GM19351 (cell line): ENCODE measurements around the gene COQ10B.
A peak's percentile ranks its signal among the peaks of the same experiment; 100 is the strongest.

ENCODE experiments used
- ATAC-seq: cut with Tn5 transposase; IDR thresholded peaks from one replicate; pipeline ENCODE4 v1.9.1; 2021; ENCODE audit warnings: mild to moderate bottlenecking, moderate library complexity; ENCODE audit not compliant: unreplicated experiment

COQ10B gene

GRCh38 chr2:197499594-197500502, 46.5 kb downstream of the COQ10B start, which contains the start of the genes HSPD1 and HSPE1:
TSS of gene HSPD1 (minus strand) at chr2:197499840. CDS start at chr2:197498848, 992 bp downstream.
TSS of gene HSPE1 (plus strand) at chr2:197500379. CDS start at chr2:197500437, 58 bp downstream.
- peak; percentile 75 for ATAC-seq

GRCh38 chr2:197500503-197501131, 47.3 kb downstream of the COQ10B start:
- peak; percentile 6 for ATAC-seq

DNA sequence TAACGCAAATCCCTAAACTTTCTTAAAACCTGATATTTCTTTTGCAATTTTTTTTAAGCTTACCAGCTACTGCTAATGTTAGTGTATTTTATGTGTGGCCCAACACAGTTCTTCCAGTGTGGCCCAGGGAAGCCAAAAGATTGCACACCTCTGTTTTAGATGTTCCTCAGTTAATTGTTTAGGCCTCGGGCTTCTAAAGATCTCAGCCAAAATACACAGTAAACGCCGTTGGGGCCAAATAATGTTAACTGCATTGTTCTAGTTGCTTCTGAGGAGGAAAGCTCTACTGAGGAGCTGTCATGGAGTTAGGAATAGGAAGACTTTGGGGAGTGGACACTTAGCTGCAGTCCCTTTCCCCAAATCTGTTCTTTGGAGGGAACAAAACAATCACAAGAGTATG, 48.8 kb downstream of the COQ10B start:
- ATAC-seq = no peak

DNA sequence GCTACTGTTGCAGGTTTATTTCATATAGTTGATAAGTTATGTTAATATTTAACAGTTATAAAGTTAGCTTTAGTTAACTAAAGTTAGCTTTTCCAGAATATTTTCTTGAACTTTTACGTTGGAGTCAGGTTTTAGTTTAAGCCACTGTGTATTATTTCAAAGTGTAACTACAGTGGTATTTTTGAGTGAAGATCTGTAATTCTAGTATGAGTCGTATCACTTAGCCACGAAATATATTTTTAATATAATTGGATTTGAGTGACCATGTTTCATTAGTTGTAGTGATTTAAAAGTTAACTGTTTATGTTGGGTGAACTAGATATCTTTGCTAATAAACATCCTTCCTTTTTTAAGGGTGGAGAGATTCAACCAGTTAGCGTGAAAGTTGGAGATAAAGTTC, 49.3 kb downstream of the COQ10B start:
- no peak for ATAC-seq

GRCh38 chr2:197504000-197504399, 50.6 kb downstream of the COQ10B start:
- ATAC-seq = no peak

DNA sequence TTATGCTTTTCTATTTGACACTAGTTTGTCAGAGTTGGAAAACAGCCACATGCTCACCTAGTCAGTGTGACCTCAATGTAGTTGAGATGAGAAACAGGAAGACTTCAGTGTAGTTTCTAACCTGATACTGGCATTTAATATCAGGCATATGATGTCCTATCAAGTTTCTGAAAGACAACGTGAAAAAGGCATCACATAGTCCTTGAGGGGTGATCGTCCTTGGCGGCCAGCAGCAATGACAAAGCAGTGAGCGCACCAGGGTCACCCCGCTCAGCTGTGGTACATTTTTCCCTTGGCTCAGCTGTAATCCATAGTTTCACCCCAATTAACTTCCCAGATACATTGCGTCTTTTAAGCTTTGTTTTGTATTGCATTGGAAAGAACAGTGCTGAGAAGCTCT, 51.2 kb downstream of the COQ10B start:
- no peak for ATAC-seq

- no peak for ATAC-seq
Measured at GRCh38 chr2:197506658-197507057, 53.3 kb downstream of the COQ10B start.

DNA sequence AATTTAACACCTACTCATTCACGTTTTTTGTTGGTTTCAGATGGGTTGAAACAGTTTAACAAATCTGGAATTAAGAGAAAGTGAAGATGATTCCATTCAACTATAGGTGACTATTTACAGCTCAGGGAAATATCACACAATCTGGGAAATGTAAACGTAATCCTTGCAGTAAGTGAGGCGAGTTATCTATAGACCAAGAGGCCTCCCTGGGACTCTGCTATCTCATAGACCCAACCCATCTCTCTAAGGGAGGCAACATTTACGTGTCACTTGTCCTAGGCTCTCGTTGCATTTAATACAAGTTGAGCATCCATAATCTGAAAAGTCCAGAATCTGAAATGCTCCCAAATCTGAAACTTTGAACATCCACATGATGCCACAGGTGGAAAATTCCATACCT, 60.6 kb downstream of the COQ10B start:
- no peak for ATAC-seq

- no peak for ATAC-seq
Measured at GRCh38 chr2:197514754-197515153, 61.4 kb downstream of the COQ10B start.

- peak; percentile 10 for ATAC-seq
Measured at GRCh38 chr2:197515315-197515738, 62.0 kb downstream of the COQ10B start.

- peak; percentile 90 for ATAC-seq
Measured at GRCh38 chr2:197515739-197516392, 62.5 kb downstream of the COQ10B start, which contains the start of gene MOB4. TSS of gene MOB4 (plus strand) at chr2:197516066. CDS start at chr2:197516087, 21 bp downstream.

- ATAC-seq = peak; percentile 10
Measured at GRCh38 chr2:197516393-197516761, 63.0 kb downstream of the COQ10B start.

DNA sequence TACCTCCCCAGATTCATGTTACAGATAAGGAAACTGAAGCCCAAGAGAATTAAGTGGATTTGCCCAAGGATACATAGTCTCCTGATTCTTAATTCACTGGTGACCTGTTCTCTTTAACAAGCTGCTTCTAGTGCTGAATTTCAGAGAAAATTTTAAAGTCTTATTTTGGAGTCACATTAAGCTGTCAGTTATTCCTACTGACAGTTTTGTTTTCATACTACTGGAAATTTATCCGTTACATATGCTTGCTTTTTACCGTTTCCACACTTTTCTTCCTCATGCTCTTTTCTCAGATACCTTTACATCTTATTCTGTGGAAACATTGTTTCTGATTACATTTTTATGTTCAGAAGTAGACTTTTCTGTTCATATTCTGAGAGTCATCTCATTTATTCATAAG, 63.8 kb downstream of the COQ10B start:
- no peak for ATAC-seq
